Activated naive CD8-positive, alpha-beta T cell treated with anti-CD3 and anti-CD28 coated beads for 36 hours (primary cell): Measurements from ENCODE around the gene MYADML2. TPM values are rescaled to one million over a fixed set of nuclear protein-coding genes. Genes with fewer than 3 reads are reported as not detected.

Source experiments
- DNase-seq: peaks from one replicate; pipeline ENCODE4 v3.0.0; 2021
- H3K27ac Mint-ChIP-seq: one replicate; pipeline ENCODE4 v1.8.0; 2022; ENCODE audit warnings: mild to moderate bottlenecking, moderate library complexity, mixed read lengths
- H3K27me3 Mint-ChIP-seq: one replicate; pipeline ENCODE4 v1.8.0; 2022; ENCODE audit warnings: mild to moderate bottlenecking, mixed read lengths
- H3K36me3 Mint-ChIP-seq: one replicate; pipeline ENCODE4 v1.8.0; 2021; ENCODE audit warnings: mild to moderate bottlenecking, mixed read lengths
- H3K4me1 Mint-ChIP-seq: one replicate; pipeline ENCODE4 v1.8.0; 2021; ENCODE audit warnings: mixed read lengths
- H3K4me3 Mint-ChIP-seq: one replicate; pipeline ENCODE4 v1.8.0; 2022; ENCODE audit warnings: mild to moderate bottlenecking, moderate library complexity, mixed read lengths
- H3K9me3 Mint-ChIP-seq: one replicate; pipeline ENCODE4 v1.8.0; 2022; ENCODE audit warnings: mixed read lengths
- total RNA-seq, 2 experiments: library from RNA; stranded (reverse); gene quantifications; one replicate each; pipeline ENCODE4 v1.2.3, GENCODE V29; 2021

MYADML2 gene
- total RNA-seq, 2 experiments from 2014 or later, result not detected

DNA sequence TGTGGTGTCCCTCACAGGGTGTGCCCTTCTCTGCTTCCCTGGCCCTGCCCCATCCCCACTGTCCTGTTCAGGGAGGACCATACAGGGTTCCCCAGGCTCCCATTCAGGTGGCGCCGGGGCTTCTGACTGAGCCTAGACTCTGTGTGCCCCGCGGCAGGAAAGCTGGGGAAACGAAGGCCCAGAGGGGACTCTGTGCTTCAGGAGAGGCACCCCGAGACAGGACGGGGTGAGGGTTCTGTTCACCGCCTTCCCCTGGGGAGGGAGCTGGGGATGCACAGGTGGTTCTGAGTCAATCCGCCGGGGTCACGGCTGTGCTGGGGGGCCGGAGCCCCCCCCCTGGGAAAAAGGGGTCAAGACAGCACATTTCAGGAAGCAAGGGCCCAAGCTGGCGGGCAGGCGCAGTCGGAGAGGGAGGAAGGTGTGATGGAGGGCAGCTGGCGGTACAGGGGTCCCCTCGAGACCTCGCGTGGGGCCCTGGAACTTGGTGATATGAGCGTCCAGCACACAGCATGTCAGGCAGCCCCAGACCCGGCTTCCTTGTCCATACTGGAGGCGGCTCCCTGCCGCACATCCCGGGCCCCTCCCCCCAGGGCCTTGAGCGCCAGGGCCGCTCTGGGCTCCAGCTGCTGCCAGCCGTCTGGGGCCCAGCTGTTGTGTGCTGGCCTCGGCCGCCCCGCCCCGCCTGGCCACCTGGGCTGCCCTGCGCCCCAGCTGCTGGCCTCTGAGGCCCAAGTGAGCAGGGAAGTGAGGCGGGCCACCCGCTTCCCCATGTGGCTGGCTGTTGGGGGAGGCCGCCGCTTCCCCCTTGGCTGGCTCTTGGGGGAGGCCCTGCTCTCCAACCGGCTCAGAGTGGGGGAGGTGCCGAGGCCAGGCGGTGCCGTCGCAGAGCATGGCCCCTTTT, 19.6 kb upstream of the MYADML2 start:
- Mint-ChIP-seq H3K27ac (no peak overlapping the region), H3K4me3 (no peak overlapping the region), H3K9me3 (no peaks in the 10 kb centered on the region), H3K36me3 (no peaks in the 10 kb centered on the region), H3K27me3 (peaks cover 21% of the 10 kb centered on the region), H3K4me1 (peaks cover 14% of the 10 kb centered on the region)
- no peak for DNase-seq

DNA sequence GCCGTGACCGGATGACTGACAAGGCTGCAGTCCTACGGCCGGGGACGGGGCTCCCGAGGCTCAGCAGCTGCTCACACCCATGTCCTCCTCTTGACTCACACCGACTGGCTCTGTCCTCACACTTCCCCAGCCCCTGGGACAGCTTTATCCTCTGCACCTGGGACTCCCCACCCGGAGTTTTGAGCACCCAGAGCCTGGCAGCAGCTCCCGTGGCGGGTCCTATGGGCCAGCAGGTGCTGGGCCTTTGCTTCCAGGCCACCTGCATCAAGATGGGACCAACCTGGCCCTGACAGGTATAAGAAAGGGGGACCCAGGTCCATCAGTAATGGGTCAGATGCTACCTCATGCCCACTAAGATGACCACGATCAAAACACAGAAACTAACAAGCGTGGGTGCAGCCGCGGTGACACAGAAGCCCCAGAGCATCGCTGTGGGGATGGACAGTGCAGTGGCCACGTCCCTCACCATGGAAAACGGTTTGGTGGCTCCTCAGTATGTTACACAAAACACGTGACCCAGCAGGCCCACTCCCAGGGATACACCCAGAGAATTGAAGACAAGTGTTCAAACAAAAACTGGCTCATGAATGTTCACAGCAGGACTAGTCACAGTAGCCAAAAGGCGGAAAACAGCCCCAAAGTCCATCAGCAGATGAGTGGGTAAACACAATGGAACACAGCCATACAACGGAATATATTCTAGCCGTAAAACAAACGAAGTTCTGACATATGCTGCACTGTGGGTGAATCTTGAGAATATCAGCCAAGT, 17.2 kb upstream of the MYADML2 start:
- Mint-ChIP-seq H3K4me3 (no peak overlapping the region), H3K27ac (no peak overlapping the region), H3K4me1 (peaks cover 14% of the 10 kb centered on the region), H3K9me3 (no peaks in the 10 kb centered on the region), H3K27me3 (peaks cover 21% of the 10 kb centered on the region), H3K36me3 (no peaks in the 10 kb centered on the region)
- DNase-seq, result no peak

DNA sequence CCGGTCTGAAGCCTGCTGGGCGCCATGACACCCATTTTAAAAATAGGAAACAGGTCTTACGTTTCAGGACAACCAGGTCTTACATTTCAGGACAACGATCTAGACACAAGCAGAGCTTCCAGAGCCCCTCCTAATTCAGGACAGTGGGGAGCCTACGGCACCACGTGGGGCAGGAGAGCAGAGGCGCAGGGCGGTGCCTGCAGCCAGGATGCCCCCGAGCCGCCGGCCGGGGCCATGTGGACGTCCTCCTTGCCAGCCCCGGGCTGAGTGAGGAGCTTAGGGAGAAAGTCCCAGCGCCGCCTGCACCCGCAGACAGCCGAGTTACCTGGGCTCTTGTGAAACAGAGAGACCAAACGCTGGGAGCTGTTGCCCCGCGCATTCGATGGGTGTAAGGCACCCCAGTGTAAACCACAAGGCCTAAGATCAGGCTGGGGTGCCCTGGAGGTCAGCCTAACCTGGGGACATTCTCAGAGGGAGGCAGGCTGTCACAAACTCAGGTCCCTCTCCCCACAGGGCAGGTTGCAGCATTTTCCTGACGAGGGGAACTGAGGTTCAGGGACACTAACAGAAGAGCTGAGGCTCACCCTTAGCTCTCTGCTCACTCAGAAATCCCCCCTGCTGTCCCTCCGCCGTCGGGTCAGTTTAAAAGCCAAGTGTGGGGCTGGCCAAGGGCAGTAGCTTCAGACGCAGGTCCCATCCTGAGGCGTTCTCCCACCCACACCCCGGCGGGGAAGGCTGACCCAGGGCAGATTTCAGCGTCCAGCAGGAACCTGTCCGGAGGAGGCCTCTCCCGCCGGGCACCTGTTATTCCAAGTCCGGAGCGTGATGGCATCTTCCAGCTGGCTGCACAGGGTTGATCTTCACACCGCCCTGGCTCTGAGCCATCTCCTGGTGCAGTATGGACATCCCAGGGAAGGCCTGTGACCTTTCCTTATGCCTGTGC, 15.7 kb upstream of the MYADML2 start:
- H3K27me3 Mint-ChIP-seq, result peaks cover 34% of the 10 kb centered on the region
- no peak for DNase-seq
- no peaks in the 10 kb centered on the region for H3K36me3 Mint-ChIP-seq
- no peaks in the 10 kb centered on the region for H3K9me3 Mint-ChIP-seq
- H3K27ac Mint-ChIP-seq, result no peak overlapping the region
- H3K4me1 Mint-ChIP-seq, result peaks cover 3% of the 10 kb centered on the region
- no peak overlapping the region for H3K4me3 Mint-ChIP-seq

GRCh38 chr17:81961521-81962498, 14.8 kb upstream of the MYADML2 start:
- H3K4me3 Mint-ChIP-seq, result no peak overlapping the region
- H3K9me3 Mint-ChIP-seq, result no peaks in the 10 kb centered on the region
- no peaks in the 10 kb centered on the region for H3K36me3 Mint-ChIP-seq
- H3K27ac Mint-ChIP-seq, result no peak overlapping the region
- DNase-seq, result no peak
- peaks cover 41% of the 10 kb centered on the region for H3K27me3 Mint-ChIP-seq
- peaks cover 3% of the 10 kb centered on the region for H3K4me1 Mint-ChIP-seq

- H3K4me3 Mint-ChIP-seq, result no peak within 1 kb of the TSS
- no peaks in the 10 kb centered on the region for H3K9me3 Mint-ChIP-seq
- DNase-seq, result no peak
- H3K27ac Mint-ChIP-seq, result no peak within 1 kb of the TSS
- no peaks in the 10 kb centered on the region for H3K4me1 Mint-ChIP-seq
- peaks cover 41% of the 10 kb centered on the region for H3K27me3 Mint-ChIP-seq
- H3K36me3 Mint-ChIP-seq, result no peaks in the 10 kb centered on the region
Observed at GRCh38 chr17:81961087-81961511, 14.1 kb upstream of the MYADML2 start, which contains the start of gene NOTUM. Gene NOTUM, minus strand, starts transcription at chr17:81961187. Its CDS starts 278 bp downstream, at chr17:81960909.

DNA sequence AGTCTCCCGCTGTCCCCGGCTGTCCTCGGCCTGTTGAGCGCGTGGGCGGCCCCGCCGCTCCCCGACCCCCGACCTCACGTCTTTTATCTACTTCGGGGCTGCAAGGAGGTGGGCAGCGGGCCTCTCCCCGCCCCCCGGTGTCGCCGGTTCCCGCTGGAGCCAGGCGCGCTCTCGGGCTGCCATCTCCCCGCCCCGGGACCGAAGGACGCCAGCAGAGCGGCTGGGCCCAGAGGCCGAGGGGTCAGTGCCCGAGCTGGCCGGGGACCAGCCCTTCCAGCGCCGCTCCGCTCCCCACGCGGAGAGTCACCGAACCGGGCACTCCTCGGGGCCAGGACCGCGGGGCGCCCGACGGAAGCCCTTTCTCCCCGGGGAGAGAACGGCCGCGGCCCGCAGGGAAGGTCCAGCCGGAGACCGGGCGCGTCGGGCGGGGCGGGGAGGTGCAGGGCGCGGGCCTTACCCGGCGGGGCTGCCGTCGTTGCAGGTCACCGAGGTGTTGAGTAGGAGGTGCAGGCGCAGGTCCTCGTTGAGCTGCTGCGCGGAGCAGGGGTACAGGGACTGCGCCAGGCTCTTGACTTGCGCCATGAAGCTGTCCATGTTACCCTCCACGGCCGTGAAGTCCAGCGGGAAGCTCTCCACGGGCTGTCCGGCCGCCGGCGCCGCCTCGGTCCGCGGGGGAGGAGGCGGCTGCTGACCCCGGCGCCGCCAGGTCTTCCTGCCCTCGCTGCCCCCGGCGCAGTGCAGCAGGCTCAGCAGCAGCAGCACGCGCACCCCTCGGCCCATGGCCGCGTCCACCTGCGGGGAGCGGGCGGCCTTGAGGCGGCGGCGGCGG, 13.3 kb upstream of the MYADML2 start:
- Mint-ChIP-seq H3K27ac (no peak overlapping the region), H3K27me3 (peaks cover 41% of the 10 kb centered on the region), H3K4me1 (no peaks in the 10 kb centered on the region), H3K4me3 (no peak overlapping the region), H3K36me3 (no peaks in the 10 kb centered on the region), H3K9me3 (no peaks in the 10 kb centered on the region)
- no peak for DNase-seq

DNA sequence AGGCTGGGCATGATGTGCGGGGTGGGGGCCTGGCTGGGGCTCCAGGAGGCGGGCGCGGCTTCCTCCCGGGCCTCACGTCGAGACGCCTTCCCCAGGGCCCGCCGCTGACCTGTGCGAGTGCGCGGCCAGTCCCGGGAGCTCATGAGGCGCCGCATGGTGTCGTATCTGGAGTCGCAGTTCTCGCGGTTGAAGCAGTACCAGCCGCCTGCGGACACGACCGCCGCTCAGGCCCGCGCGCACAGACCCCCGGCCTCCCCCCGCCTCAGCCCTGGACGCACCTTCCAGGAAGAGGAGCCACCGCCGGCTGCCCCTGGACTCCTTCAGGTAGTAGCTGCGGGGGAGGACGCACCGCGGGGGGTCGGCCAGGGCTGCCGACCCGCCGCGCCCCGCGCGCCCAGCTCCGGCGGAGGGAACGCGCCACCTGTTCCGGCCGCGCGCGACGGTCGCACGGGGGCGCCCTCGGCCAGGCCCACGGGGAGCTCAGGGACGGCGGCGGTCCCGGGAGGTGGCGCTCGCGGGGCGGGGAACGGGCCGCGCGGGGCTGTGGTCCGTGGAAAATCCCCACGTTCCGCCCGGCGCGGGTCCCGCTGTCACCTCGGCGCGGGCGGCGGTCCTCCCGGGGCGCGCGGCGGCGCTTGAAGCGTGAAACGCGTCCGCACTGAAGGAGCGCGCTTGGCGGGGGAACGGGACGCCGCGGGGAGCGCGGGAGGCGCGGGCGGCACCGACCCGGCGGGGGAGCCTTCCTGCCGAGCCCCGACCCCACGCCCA, 12.5 kb upstream of the MYADML2 start:
- H3K27me3 Mint-ChIP-seq, result peaks cover 41% of the 10 kb centered on the region
- H3K9me3 Mint-ChIP-seq, result no peaks in the 10 kb centered on the region
- no peaks in the 10 kb centered on the region for H3K4me1 Mint-ChIP-seq
- H3K27ac Mint-ChIP-seq, result no peak overlapping the region
- H3K4me3 Mint-ChIP-seq, result no peak overlapping the region
- DNase-seq, result peak; percentile 81
- H3K36me3 Mint-ChIP-seq, result no peaks in the 10 kb centered on the region

DNA sequence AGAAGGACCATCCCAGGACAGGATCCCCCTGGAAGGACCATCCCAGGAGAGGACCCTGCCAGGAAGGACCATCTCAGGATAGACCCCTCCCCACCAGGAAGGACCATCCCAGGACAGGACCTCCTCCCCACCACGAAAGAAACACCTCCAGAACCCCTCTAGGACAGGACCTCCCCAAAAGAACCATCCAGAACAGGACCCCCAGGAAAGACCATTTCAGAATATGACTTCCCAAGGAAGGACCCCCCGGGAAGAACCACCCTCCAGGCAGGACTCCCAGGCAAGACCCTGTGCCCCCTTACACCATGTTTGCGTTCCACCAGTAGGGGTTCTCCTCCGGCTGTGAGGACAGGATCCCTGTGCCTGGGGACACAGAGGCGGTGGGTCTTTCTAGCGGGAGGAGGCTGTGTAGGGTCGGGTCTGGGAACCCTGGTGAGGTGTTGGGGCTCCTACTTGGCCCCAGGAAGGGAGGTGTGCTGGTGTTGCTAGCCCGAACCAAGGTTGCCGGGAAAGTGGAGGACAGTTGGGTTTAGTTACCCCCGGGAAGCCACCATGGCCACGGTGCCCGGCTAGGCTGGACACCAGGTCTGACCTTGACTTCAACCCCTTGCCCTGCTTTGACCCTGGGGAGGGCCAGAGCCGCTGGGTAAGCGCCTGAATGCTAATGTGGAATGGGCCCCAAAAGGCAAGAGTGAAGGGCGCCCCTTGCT, 11.8 kb upstream of the MYADML2 start:
- peak overlapping the region; percentile 45 for H3K4me3 Mint-ChIP-seq
- no peak for DNase-seq
- H3K9me3 Mint-ChIP-seq, result no peaks in the 10 kb centered on the region
- H3K4me1 Mint-ChIP-seq, result no peaks in the 10 kb centered on the region
- peaks cover 38% of the 10 kb centered on the region for H3K27me3 Mint-ChIP-seq
- H3K27ac Mint-ChIP-seq, result no peak overlapping the region
- H3K36me3 Mint-ChIP-seq, result no peaks in the 10 kb centered on the region

DNA sequence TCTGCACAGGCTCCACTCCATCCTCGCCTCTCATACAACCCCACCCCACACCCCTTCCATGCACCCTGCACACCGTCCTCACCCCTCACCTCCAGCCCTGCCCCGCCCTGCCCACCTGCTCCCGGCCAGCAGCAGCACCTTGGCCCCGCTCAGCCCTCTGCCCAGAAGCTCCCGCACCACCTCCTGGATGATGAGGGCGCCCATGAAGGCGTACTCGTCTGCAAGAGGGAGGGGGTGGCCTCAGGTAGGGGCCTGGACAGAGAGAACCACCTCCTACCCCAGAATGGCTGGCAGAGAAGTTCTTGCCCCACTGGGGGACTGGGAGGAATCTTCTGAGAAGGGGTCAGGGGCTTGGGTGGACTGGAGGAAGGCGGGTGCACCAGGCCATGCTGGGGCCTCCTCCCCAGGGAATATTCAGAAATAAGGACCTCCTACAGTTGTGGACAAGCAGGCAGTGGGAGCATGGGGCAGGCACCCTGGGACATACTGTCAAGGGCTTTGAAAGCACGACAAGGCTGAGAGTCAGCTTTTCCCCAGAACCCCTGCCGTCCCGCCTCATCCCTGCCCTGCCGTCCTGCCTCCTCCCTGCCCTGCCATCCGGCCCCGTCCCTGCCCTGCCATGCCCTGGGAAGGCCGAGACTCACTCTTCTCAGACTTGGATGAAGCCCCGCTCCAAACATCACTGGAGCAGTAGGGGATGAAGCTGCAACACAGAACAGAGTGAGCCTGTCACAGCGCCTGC, 10.8 kb upstream of the MYADML2 start:
- Mint-ChIP-seq H3K27ac (no peak overlapping the region), H3K4me3 (no peak overlapping the region), H3K36me3 (no peaks in the 10 kb centered on the region), H3K9me3 (no peaks in the 10 kb centered on the region), H3K27me3 (peaks cover 29% of the 10 kb centered on the region), H3K4me1 (no peaks in the 10 kb centered on the region)
- no peak for DNase-seq

GRCh38 chr17:81956607-81957589, 9.9 kb upstream of the MYADML2 start:
- peaks cover under 1% of the 10 kb centered on the region for H3K4me1 Mint-ChIP-seq
- no peaks in the 10 kb centered on the region for H3K36me3 Mint-ChIP-seq
- H3K4me3 Mint-ChIP-seq, result no peak overlapping the region
- no peak overlapping the region for H3K27ac Mint-ChIP-seq
- peaks cover 21% of the 10 kb centered on the region for H3K27me3 Mint-ChIP-seq
- H3K9me3 Mint-ChIP-seq, result no peaks in the 10 kb centered on the region
- DNase-seq, result no peak
